Measurements from ENCODE around the gene CRACR2B.

DNA sequence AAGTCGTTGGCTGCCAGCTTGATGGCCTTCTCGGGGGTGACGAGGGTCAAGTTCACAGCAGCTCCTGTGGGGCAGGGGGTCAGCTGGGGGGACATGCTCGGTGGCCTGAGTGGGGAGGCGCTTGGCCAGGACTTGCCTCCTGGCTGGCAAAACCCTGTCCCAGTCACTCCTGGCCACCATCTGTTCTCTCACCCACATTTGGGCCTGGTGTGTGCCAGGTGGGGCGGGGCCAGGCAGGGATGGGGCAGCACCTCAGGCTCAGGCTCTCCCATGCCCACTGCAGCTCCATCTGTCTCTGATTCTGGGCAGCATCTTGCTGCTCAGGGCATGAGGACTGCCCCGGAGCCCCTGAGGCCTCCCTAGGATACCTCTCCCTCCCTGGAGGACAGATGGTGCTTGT, 34.2 kb upstream of the CRACR2B start:
- TF ChIP-seq POLR2A (IDR thresholded peaks at IDR 0.05), result no peak
- TF ChIP-seq, protein P1, sequence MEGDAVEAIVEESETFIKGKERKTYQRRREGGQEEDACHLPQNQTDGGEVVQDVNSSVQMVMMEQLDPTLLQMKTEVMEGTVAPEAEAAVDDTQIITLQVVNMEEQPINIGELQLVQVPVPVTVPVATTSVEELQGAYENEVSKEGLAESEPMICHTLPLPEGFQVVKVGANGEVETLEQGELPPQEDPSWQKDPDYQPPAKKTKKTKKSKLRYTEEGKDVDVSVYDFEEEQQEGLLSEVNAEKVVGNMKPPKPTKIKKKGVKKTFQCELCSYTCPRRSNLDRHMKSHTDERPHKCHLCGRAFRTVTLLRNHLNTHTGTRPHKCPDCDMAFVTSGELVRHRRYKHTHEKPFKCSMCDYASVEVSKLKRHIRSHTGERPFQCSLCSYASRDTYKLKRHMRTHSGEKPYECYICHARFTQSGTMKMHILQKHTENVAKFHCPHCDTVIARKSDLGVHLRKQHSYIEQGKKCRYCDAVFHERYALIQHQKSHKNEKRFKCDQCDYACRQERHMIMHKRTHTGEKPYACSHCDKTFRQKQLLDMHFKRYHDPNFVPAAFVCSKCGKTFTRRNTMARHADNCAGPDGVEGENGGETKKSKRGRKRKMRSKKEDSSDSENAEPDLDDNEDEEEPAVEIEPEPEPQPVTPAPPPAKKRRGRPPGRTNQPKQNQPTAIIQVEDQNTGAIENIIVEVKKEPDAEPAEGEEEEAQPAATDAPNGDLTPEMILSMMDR (IDR thresholded peaks at IDR 0.05), result no peak
- no peak for TF ChIP-seq POLR2AphosphoS5 (IDR thresholded peaks at IDR 0.05)

Data from transverse colon (tissue), 4 donors.